Endothelial cell (in vitro differentiated cells): ENCODE results near the gene CCDC178. TPM values are rescaled to one million over a fixed set of nuclear protein-coding genes. Genes with fewer than 3 reads are reported as not detected.

Source experiments
- DNase-seq: peaks from one replicate; pipeline ENCODE4 v3.0.0; 2021; ENCODE audit warnings: low spot score
- H3K27ac Mint-ChIP-seq: one replicate; pipeline ENCODE4 v1.8.0; 2021; ENCODE audit warnings: mixed read lengths, inconsistent platforms; ENCODE audit not compliant: unreplicated experiment
- H3K27me3 Mint-ChIP-seq: one replicate; pipeline ENCODE4 v1.8.0; 2021; ENCODE audit warnings: mild to moderate bottlenecking, moderate library complexity, mixed read lengths, inconsistent platforms; ENCODE audit not compliant: unreplicated experiment
- H3K36me3 Mint-ChIP-seq: one replicate; pipeline ENCODE4 v1.8.0; 2021; ENCODE audit warnings: mild to moderate bottlenecking, low read depth, mixed read lengths, inconsistent platforms; ENCODE audit not compliant: unreplicated experiment
- H3K4me1 Mint-ChIP-seq: one replicate; pipeline ENCODE4 v1.8.0; 2021; ENCODE audit warnings: mild to moderate bottlenecking, mixed read lengths, inconsistent platforms; ENCODE audit not compliant: unreplicated experiment
- H3K4me3 Mint-ChIP-seq: one replicate; pipeline ENCODE4 v1.8.0; 2021; ENCODE audit warnings: mild to moderate bottlenecking, mixed read lengths, inconsistent platforms; ENCODE audit not compliant: unreplicated experiment
- H3K9me3 Mint-ChIP-seq: one replicate; pipeline ENCODE4 v1.8.0; 2021; ENCODE audit warnings: mixed read lengths, inconsistent platforms; ENCODE audit not compliant: unreplicated experiment
- total RNA-seq: library from RNA; stranded (reverse); fragmentation: NEBNext Ultra II Directional; extraction: Animal tissue kit (Norgen Biotek cat#: 25700); gene quantifications from one replicate; pipeline ENCODE4 v1.2.1, GENCODE V29; 2021; ENCODE audit not compliant: unreplicated experiment
- TF ChIP-seq, protein P1 (sequence below): fragments of 200-600 bp; sonication (generic); IDR thresholded peaks from one replicate; pipeline ENCODE4 v1.5.0; 2021; ENCODE audit warnings: antibody characterized with exemption; ENCODE audit not compliant: unreplicated experiment

Gene CCDC178
- total RNA-seq, 1 donor from 2014 or later: 5.3 TPM

DNA sequence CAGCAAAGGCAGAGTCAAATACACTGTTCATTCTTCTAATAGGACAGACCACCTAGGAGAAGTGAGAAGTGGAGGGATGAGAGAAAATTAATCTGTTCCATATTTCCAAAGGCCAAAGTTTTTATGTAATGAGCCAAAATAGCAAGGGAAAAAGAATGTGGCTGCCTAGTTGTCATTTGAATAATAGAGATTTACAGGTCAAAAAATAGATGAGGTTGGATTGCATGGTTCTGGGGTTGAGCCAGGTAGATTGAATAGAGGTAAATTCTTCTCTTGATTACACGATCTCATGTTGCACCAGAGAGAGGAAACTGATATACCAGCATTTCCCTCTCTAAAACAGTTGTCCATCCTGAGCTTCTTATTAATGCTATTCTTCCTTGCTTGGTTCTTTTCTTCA lies 325.8 kb downstream of the CCDC178 start:
- Mint-ChIP-seq H3K36me3 (no peaks in the 10 kb centered on the region), H3K9me3 (peaks cover 4% of the 10 kb centered on the region), H3K27me3 (peaks cover 2% of the 10 kb centered on the region), H3K4me3 (no peak overlapping the region), H3K4me1 (peaks cover 10% of the 10 kb centered on the region), H3K27ac (no peak overlapping the region)
- TF ChIP-seq, protein P1, sequence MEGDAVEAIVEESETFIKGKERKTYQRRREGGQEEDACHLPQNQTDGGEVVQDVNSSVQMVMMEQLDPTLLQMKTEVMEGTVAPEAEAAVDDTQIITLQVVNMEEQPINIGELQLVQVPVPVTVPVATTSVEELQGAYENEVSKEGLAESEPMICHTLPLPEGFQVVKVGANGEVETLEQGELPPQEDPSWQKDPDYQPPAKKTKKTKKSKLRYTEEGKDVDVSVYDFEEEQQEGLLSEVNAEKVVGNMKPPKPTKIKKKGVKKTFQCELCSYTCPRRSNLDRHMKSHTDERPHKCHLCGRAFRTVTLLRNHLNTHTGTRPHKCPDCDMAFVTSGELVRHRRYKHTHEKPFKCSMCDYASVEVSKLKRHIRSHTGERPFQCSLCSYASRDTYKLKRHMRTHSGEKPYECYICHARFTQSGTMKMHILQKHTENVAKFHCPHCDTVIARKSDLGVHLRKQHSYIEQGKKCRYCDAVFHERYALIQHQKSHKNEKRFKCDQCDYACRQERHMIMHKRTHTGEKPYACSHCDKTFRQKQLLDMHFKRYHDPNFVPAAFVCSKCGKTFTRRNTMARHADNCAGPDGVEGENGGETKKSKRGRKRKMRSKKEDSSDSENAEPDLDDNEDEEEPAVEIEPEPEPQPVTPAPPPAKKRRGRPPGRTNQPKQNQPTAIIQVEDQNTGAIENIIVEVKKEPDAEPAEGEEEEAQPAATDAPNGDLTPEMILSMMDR: no peak
- no peak for DNase-seq

DNA sequence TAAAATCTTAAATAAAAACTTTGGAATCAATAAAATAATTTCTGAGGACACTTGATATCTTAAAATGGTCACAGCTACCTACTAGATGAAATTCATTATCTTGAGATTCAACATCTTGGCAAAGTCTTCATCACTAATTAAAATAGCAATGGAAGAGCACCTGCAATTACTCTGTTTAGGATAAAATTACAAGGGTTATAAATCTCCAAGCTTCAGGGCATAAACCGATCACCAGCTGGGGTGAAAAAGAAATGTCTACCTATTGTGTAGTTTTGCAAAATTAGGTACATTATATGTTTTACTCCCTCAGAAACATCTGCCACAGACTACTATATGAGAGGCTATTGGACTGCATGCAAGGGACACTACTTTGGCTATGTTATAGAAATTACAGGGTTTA lies 327.1 kb downstream of the CCDC178 start:
- H3K4me1 Mint-ChIP-seq: peaks cover 10% of the 10 kb centered on the region
- peaks cover 2% of the 10 kb centered on the region for H3K27me3 Mint-ChIP-seq
- H3K4me3 Mint-ChIP-seq: no peak overlapping the region
- TF ChIP-seq, protein P1: no peak
- no peaks in the 10 kb centered on the region for H3K36me3 Mint-ChIP-seq
- DNase-seq: no peak
- peaks cover 4% of the 10 kb centered on the region for H3K9me3 Mint-ChIP-seq
- H3K27ac Mint-ChIP-seq: no peak overlapping the region

DNA sequence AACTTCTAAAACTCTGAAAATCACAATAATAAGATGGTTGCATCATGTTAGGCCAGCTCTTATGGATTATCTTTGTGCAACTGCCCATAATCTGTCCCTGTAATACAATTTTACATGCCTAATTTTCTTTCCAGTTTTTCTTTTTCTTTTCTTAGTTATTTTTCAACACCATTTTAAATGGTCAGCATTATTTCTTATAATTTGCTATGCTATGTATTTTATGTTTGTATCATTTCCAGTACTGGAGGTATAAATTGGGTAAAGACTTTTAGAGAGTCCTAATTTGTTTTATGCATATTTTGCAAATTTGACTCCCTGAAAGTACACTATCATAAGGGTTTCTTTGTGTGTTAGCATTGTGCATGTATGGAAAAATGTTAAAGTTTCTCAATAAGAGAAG lies 333.0 kb downstream of the CCDC178 start:
- Mint-ChIP-seq H3K4me3 (no peak overlapping the region), H3K27me3 (no peaks in the 10 kb centered on the region), H3K36me3 (no peaks in the 10 kb centered on the region), H3K27ac (no peak overlapping the region), H3K4me1 (peaks cover 3% of the 10 kb centered on the region), H3K9me3 (no peaks in the 10 kb centered on the region)
- TF ChIP-seq, protein P1: no peak
- no peak for DNase-seq

DNA sequence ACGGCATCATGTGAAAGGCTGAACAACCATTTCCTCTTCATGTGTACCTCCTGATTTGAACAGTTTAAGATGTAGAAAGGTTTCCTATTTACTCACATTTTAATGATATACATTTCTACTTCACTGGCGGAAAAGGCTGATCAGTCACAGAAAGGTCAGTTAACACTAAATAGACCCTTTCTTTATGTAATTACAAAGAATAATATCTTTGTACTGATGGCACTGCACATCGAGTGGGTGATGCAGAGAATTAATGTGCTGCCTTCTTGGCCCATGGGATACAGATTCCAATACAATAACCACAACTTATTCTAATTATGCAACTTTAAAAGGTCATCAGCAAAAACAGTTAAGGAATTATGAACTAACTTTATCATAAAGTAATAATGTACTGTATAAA lies 339.2 kb downstream of the CCDC178 start:
- H3K27me3 Mint-ChIP-seq: no peaks in the 10 kb centered on the region
- H3K27ac Mint-ChIP-seq: no peak overlapping the region
- H3K36me3 Mint-ChIP-seq: no peaks in the 10 kb centered on the region
- H3K4me1 Mint-ChIP-seq: peaks cover 3% of the 10 kb centered on the region
- TF ChIP-seq, protein P1: no peak
- DNase-seq: no peak
- H3K9me3 Mint-ChIP-seq: no peaks in the 10 kb centered on the region
- H3K4me3 Mint-ChIP-seq: no peak overlapping the region

DNA sequence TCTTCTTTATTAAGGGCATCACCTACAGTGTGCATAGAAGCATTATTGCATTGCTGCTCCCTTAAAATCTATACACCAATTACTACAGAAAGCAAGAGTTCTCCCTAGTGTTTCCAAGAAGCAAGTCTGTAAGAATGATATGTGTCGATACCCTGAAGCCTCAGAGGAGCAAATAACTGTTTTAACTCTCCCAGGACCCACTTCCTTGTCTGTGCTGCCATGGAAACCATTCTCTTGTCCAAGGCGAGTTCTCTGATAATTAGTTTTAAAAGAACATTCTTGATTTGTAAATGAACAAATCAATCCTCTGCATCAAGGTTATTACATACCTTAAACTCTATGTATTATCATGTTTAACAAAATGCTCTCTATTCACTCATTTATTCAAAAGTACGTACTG lies 340.9 kb downstream of the CCDC178 start:
- no peak for DNase-seq
- Mint-ChIP-seq H3K4me3 (no peak overlapping the region), H3K27me3 (no peaks in the 10 kb centered on the region)

More for the DNA sequence above, 340.9 kb downstream of the CCDC178 start:
- Mint-ChIP-seq H3K27ac (no peak overlapping the region), H3K36me3 (no peaks in the 10 kb centered on the region), H3K9me3 (no peaks in the 10 kb centered on the region), H3K4me1 (no peaks in the 10 kb centered on the region)
- TF ChIP-seq, protein P1: no peak
